GM19463 (cell line): ENCODE data around the gene TGFBR3.

Experiments used
- ATAC-seq: cut with Tn5 transposase; IDR thresholded peaks from one replicate; pipeline ENCODE4 v1.9.1; 2021; ENCODE audit warnings: mild to moderate bottlenecking, moderate library complexity; ENCODE audit not compliant: unreplicated experiment

Gene TGFBR3

GRCh38 chr1:91699339-91699974, 186.5 kb downstream of the TGFBR3 start:
- no peak for ATAC-seq

- no peak for ATAC-seq
Measured at GRCh38 chr1:91697861-91698260, 188.1 kb downstream of the TGFBR3 start.

GRCh38 chr1:91697416-91697815, 188.5 kb downstream of the TGFBR3 start:
- peak; percentile 89 for ATAC-seq

- no peak for ATAC-seq
Measured at GRCh38 chr1:91696321-91696720, 189.6 kb downstream of the TGFBR3 start.

GRCh38 chr1:91693557-91693956, 192.4 kb downstream of the TGFBR3 start:
- no peak for ATAC-seq

GRCh38 chr1:91691525-91691924, 194.4 kb downstream of the TGFBR3 start:
- ATAC-seq: no peak

- ATAC-seq: no peak
Measured at GRCh38 chr1:91689641-91690481, 196.1 kb downstream of the TGFBR3 start.

- no peak for ATAC-seq
Measured at GRCh38 chr1:91687452-91687851, 198.5 kb downstream of the TGFBR3 start.

- no peak for ATAC-seq
Measured at GRCh38 chr1:91685994-91686393, 200.0 kb downstream of the TGFBR3 start.

- ATAC-seq: no peak
Measured at GRCh38 chr1:91684481-91685196, 201.3 kb downstream of the TGFBR3 start.

- ATAC-seq: no peak
Measured at GRCh38 chr1:91683598-91683951, 202.4 kb downstream of the TGFBR3 start.

GRCh38 chr1:91682882-91683597, 202.9 kb downstream of the TGFBR3 start:
- ATAC-seq: no peak

GRCh38 chr1:91680556-91681155, 205.3 kb downstream of the TGFBR3 start:
- ATAC-seq: no peak

GRCh38 chr1:91679446-91679845, 206.5 kb downstream of the TGFBR3 start:
- ATAC-seq: no peak

- ATAC-seq: no peak
Measured at GRCh38 chr1:91676030-91676429, 209.9 kb downstream of the TGFBR3 start.

- no peak for ATAC-seq
Measured at GRCh38 chr1:91674107-91674506, 211.8 kb downstream of the TGFBR3 start.

- ATAC-seq: no peak
Measured at GRCh38 chr1:91673613-91674012, 212.3 kb downstream of the TGFBR3 start.

GRCh38 chr1:91672601-91673161, 213.3 kb downstream of the TGFBR3 start:
- ATAC-seq: no peak

- ATAC-seq: no peak
Measured at GRCh38 chr1:91670781-91671180, 215.2 kb downstream of the TGFBR3 start.

GRCh38 chr1:91669584-91670350, 216.2 kb downstream of the TGFBR3 start:
- ATAC-seq: no peak
